RWPE1 (cell line): ENCODE results near the gene MGST3.
"Not testable (repeated sequence)": the region's sequence is repeated elsewhere in the genome, so short reads cannot be mapped to it uniquely, and the experiment has no call there.

Experiments used
- CTCF ChIA-PET: fragments of 350-600 bp; sonication (Branson Sonifier 250); formaldehyde crosslinking; extraction: SDS; loops from one replicate; lab custom pipeline; 2021; lab: Yijun Ruan, JAX
- POLR2A ChIA-PET: fragments of 400-600 bp; formaldehyde crosslinking; extraction: SDS; loops from one replicate; lab custom pipeline; 2020; ENCODE audit warnings: antibody characterized with exemption; ENCODE audit not compliant: low non-redundant PET; lab: Yijun Ruan, JAX
- DNase-seq: peaks from one replicate; pipeline ENCODE4 v3.0.0; 2012; ENCODE audit warnings: low spot score
- H3K27ac ChIP-seq: fragments of 450-650 bp; 2 replicates; pipeline ENCODE4 v1.5.1; 2017
- CTCF ChIP-seq: fragments of 450-650 bp; conservative IDR thresholded peaks from 2 replicates; pipeline ENCODE4 v1.5.1; 2017; ENCODE audit warnings: low read depth, mild to moderate bottlenecking

Gene MGST3

DNA sequence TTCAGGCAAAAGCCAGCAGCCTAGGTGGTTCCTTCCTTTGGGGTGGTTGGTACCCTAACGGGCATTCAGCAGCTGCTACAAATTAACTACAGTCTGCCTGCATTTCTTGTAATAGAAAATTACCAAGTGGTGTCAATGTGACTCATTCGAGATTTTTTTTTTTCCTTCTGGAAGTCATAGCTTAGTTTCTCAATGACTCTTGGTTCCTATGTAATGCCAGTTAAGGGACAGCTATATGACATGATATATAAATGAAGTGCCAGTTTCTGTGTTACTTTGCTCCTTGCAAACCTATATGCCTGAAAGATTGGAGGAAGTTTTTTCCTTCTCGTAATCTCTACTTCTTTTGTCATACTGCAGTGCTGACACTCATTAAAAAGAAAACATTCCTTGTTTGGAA, 2.6 kb downstream of the MGST3 start:
- ChIA-PET POLR2A (interaction anchor here (0.7 kb wide), 1 partner anchor 270 kb away, joined by 3 read pairs; no protein-coding TSS in a partner anchor), CTCF (interaction anchor here (0.6 to 0.7 kb wide), 4 partner anchors 8 to 1625 kb away, joined by 3 to 6 read pairs (median 4); no protein-coding TSS in a partner anchor)
- peak; percentile 8 for DNase-seq
- no peak overlapping the region for H3K27ac ChIP-seq
- no peak for TF ChIP-seq CTCF

DNA sequence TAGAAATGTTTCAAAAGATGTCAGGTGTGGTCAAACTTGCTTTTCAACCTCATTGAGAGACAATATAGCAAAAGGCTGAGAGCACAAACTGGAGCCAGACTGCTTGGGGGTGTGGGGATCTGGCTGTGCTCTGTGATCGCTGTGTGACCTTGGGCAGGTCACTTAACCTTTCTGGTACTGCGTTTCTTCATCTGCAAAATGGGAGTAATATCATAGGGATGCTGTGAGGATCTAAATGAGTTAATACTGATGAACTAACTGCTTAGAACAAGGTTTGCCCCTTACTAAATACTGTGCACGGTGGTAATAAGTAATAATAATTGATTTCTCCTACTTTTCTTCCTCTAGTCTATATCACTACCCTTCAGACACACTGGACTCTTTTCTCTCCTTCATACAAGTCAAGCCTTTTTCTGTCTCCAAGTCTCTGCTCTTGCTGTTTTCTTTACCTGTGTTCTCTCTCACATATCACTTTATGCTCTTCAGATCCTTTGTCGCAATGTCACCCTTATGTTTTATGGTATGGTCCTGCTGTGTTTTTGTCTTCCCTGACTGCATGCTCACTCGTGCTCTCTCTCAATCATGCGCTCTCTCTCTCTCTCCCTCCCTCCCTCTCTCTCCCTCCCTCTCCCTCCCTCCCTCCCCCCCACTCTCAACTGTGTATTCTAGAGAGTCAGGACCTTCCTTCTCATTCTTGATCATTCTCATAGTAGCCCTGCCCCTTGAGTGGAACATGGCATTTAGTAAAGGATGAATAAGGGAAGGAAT, 3.3 kb downstream of the MGST3 start:
- CTCF ChIA-PET: no interaction called here
- POLR2A ChIA-PET: no interaction called here

GRCh38 chr1:165635329-165635728, 4.3 kb downstream of the MGST3 start:
- no peak overlapping the region for H3K27ac ChIP-seq
- TF ChIP-seq CTCF: no peak
- CTCF ChIA-PET: no interaction called here
- POLR2A ChIA-PET: no interaction called here
- DNase-seq: no peak

More for the DNA sequence above, 3.3 kb downstream of the MGST3 start:
- H3K27ac ChIP-seq: no peak overlapping the region
- TF ChIP-seq CTCF: no peak
- no peak for DNase-seq

DNA sequence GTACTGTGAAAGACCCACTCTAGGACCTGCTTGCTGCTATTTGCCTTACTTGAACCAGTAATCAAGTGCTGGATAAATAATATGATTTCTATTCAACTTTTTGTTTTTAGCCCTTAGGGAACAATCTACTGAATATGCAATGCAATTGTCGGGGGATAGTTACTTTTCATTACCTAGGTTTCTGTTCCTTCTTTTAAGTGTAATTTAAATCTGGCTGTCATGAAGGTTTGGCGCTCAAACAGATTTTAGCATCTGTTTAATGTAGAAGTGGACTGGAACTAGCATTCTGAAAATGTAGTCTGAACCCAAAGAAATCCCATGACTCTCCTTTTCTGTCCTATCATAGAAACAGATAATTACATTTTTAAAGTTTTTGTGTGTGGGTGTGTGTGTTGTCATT, 4.8 kb downstream of the MGST3 start:
- ChIA-PET POLR2A (no interaction called here), CTCF (no interaction called here)
- H3K27ac ChIP-seq: no peak overlapping the region
- no peak for TF ChIP-seq CTCF
- no peak for DNase-seq

DNA sequence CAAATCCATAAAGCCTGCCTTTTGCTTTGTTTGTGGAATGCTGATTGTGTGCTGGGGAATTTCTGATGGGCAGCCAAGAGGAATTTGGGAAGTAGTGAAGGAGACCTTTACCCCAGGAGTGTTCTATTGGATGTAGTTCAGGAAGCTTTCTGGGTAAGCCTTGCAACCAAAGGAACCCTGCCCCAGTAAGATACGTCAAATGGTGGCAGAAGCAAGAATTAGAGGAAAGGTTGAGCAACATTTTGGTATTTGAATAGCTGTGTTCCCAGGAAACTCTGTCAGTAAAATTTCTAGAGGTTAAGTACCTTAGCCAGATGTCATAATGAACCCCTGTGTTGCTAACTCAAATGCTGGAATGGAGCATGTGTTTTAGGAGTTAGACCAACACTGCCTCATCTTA, 6.4 kb downstream of the MGST3 start:
- DNase-seq: no peak
- no peak for TF ChIP-seq CTCF
- POLR2A ChIA-PET: no interaction called here
- CTCF ChIA-PET: no interaction called here
- no peak overlapping the region; the same call in 1 of the 2 replicates for H3K27ac ChIP-seq

GRCh38 chr1:165638211-165638610, 7.2 kb downstream of the MGST3 start:
- DNase-seq, CTCF ChIA-PET, POLR2A ChIA-PET: not testable (repeated sequence)
- peak overlapping the region; percentile 30; the same call in 1 of the 2 replicates for H3K27ac ChIP-seq
